GM21360 (cell line): Measurements from ENCODE around the gene STARD3.

Experiments
- ATAC-seq: cut with Tn5 transposase; IDR thresholded peaks from one replicate; pipeline ENCODE4 v1.9.1; 2021; ENCODE audit warnings: mild to moderate bottlenecking, moderate library complexity; ENCODE audit not compliant: unreplicated experiment

The STARD3 gene

GRCh38 chr17:39669897-39670735 is 33.2 kb downstream of the STARD3 start:
- ATAC-seq, result no peak

- ATAC-seq, result no peak
These were observed 33.8 kb downstream of the STARD3 start for GRCh38 chr17:39670746-39671145.

- ATAC-seq, result no peak
These were observed 34.9 kb downstream of the STARD3 start for GRCh38 chr17:39671651-39672521.

GRCh38 chr17:39672522-39673334 is 35.8 kb downstream of the STARD3 start:
- no peak for ATAC-seq

GRCh38 chr17:39673335-39674081 is 36.6 kb downstream of the STARD3 start:
- ATAC-seq, result no peak

- ATAC-seq, result no peak
These were observed 37.2 kb downstream of the STARD3 start for GRCh38 chr17:39674179-39674578.

- no peak for ATAC-seq
These were observed 37.9 kb downstream of the STARD3 start for GRCh38 chr17:39674702-39675389.

GRCh38 chr17:39675390-39676082 is 38.6 kb downstream of the STARD3 start:
- ATAC-seq, result no peak

- ATAC-seq, result no peak
These were observed 39.4 kb downstream of the STARD3 start for GRCh38 chr17:39676198-39676819.

GRCh38 chr17:39677072-39677471 is 40.1 kb downstream of the STARD3 start:
- no peak for ATAC-seq

GRCh38 chr17:39677542-39678339 is 40.8 kb downstream of the STARD3 start:
- ATAC-seq, result no peak

- no peak for ATAC-seq
These were observed 41.6 kb downstream of the STARD3 start for GRCh38 chr17:39678340-39679116.

GRCh38 chr17:39679521-39680192 is 42.7 kb downstream of the STARD3 start:
- ATAC-seq, result no peak

- ATAC-seq, result no peak
These were observed 46.5 kb downstream of the STARD3 start for GRCh38 chr17:39683295-39683939.

- no peak for ATAC-seq
These were observed 47.6 kb downstream of the STARD3 start for GRCh38 chr17:39684369-39685192.
